Neural cell (in vitro differentiated cells): ENCODE results near the gene CACNA1H. TPM values are rescaled to one million over a fixed set of nuclear protein-coding genes. Genes with fewer than 3 reads are reported as not detected.

Source experiments
- H2AFZ ChIP-seq: fragments of 200-600, 300-800 bp; sonication (generic), shearing (Covaris generic); 2 replicates; pipeline ENCODE4 v1.6.0; 2014; ENCODE audit warnings: low read depth, mild to moderate bottlenecking, antibody characterized with exemption, low read length, moderate library complexity
- H3F3A ChIP-seq: fragments of 200-600 bp; shearing (Covaris generic); 2 replicates; pipeline ENCODE4 v1.6.1; 2016; ENCODE audit warnings: mild to moderate bottlenecking, moderate library complexity, mixed read lengths, antibody characterized with exemption, low read length; ENCODE audit not compliant: insufficient read depth, poor library complexity, severe bottlenecking
- H3K27ac ChIP-seq: fragments of 200-600, 300-800 bp; sonication (generic), shearing (Covaris generic); 2 replicates; pipeline ENCODE4 v1.5.1; 2014; ENCODE audit warnings: mild to moderate bottlenecking, low read length, moderate library complexity
- H3K27me3 ChIP-seq: fragments of 300-800, 200-600 bp; sonication (generic), shearing (Covaris generic); 2 replicates; pipeline ENCODE4 v1.6.0; 2014; ENCODE audit warnings: mild to moderate bottlenecking, low read depth, low read length, moderate library complexity; ENCODE audit not compliant: insufficient read depth
- H3K36me3 ChIP-seq: fragments of 300-800, 200-600 bp; sonication (generic), shearing (Covaris generic); 2 replicates; pipeline ENCODE4 v1.5.1; 2014; ENCODE audit warnings: mild to moderate bottlenecking, antibody characterized with exemption, low read length, moderate library complexity; ENCODE audit not compliant: insufficient read depth
- H3K4me2 ChIP-seq: fragments of 300-800, 200-600 bp; sonication (generic), shearing (Covaris generic); 2 replicates; pipeline ENCODE4 v1.6.0; 2014; ENCODE audit warnings: mild to moderate bottlenecking, low read length
- H3K4me3 ChIP-seq: fragments of 300-800, 200-600 bp; sonication (generic), shearing (Covaris generic); 2 replicates; pipeline ENCODE4 v1.5.1; 2014; ENCODE audit warnings: mild to moderate bottlenecking, low read length, moderate library complexity
- H3K79me2 ChIP-seq: fragments of 200-600 bp; shearing (Covaris generic); replicated peaks from 2 replicates; pipeline ENCODE4 v1.6.0; 2014; ENCODE audit warnings: mild to moderate bottlenecking, low read length, moderate library complexity; ENCODE audit not compliant: insufficient read depth
- H3K9ac ChIP-seq: fragments of 300-800, 200-600 bp; sonication (generic), shearing (Covaris generic); 2 replicates; pipeline ENCODE4 v1.6.1; 2016; ENCODE audit warnings: mild to moderate bottlenecking, low read length, mixed read lengths
- H3K9me2 ChIP-seq: fragments of 200-600 bp; shearing (Covaris generic); 2 replicates; pipeline ENCODE4 v1.6.1; 2016; ENCODE audit warnings: mild to moderate bottlenecking, low read length, mixed read lengths; ENCODE audit not compliant: insufficient read depth
- H3K9me3 ChIP-seq: fragments of 200-600, 300-800 bp; sonication (generic), shearing (Covaris generic); 2 replicates; pipeline ENCODE4 v1.6.1; 2016; ENCODE audit warnings: mild to moderate bottlenecking, mixed run types, low read length, moderate library complexity, mixed read lengths
- H4K20me1 ChIP-seq: fragments of 200-600 bp; shearing (Covaris generic); 2 replicates; pipeline ENCODE4 v1.6.1; 2016; ENCODE audit warnings: mild to moderate bottlenecking, mixed run types; ENCODE audit not compliant: insufficient read depth
- EP300 ChIP-seq: fragments of 450-650 bp; conservative IDR thresholded peaks from 2 replicates; pipeline ENCODE4 v1.6.1; 2014; ENCODE audit warnings: antibody characterized with exemption, mild to moderate bottlenecking, moderate library complexity; ENCODE audit not compliant: poor library complexity, severe bottlenecking
- EZH2 ChIP-seq: fragments of 200-600, 300-800 bp; shearing (Covaris generic), sonication (generic); IDR thresholded peaks from 2 replicates; pipeline ENCODE4 v1.6.1; 2014; ENCODE audit warnings: antibody characterized with exemption, low read length, borderline replicate concordance, mild to moderate bottlenecking; ENCODE audit not compliant: insufficient read depth, poor library complexity, severe bottlenecking
- MXI1 ChIP-seq: fragments of 450-650 bp; conservative IDR thresholded peaks from 2 replicates; pipeline ENCODE4 v1.6.1; 2014; ENCODE audit warnings: antibody characterized with exemption, mild to moderate bottlenecking; ENCODE audit not compliant: poor library complexity, severe bottlenecking
- POLR2AphosphoS5 ChIP-seq: IDR thresholded peaks from 2 replicates; pipeline ENCODE4 v1.6.1; 2012
- RAD21 ChIP-seq: fragments of 450-650 bp; conservative IDR thresholded peaks from 2 replicates; pipeline ENCODE4 v1.6.1; 2014; ENCODE audit warnings: antibody characterized with exemption, mild to moderate bottlenecking, moderate library complexity
- SMC3 ChIP-seq: fragments of 450-650 bp; conservative IDR thresholded peaks from 2 replicates; pipeline ENCODE4 v1.6.1; 2014; ENCODE audit warnings: antibody characterized with exemption, mild to moderate bottlenecking, moderate library complexity; ENCODE audit not compliant: poor library complexity
- TAF1 ChIP-seq: IDR thresholded peaks from 2 replicates; pipeline ENCODE4 v1.6.1; 2012; ENCODE audit warnings: low read depth
- polyA plus RNA-seq: library from polyadenylated mRNA; depleted of rRNA; stranded (reverse); fragments of >200 nt; gene quantifications from 2 replicates; pipeline ENCODE4 v1.2.3, GENCODE V29; 2014
- TF ChIP-seq, protein P1 (sequence below): fragments of 450-650 bp; IDR thresholded peaks from 2 replicates; pipeline ENCODE4 v1.5.1; 2014; ENCODE audit warnings: antibody characterized with exemption, mild to moderate bottlenecking, moderate library complexity; ENCODE audit not compliant: poor library complexity, severe bottlenecking
- TF ChIP-seq, protein P2 (sequence below): IDR thresholded peaks from 2 replicates; pipeline ENCODE4 v1.6.1; 2012; ENCODE audit warnings: borderline replicate concordance

The CACNA1H gene
- polyA plus RNA-seq, 1 donor from 2014 or later = 27.7 TPM

DNA sequence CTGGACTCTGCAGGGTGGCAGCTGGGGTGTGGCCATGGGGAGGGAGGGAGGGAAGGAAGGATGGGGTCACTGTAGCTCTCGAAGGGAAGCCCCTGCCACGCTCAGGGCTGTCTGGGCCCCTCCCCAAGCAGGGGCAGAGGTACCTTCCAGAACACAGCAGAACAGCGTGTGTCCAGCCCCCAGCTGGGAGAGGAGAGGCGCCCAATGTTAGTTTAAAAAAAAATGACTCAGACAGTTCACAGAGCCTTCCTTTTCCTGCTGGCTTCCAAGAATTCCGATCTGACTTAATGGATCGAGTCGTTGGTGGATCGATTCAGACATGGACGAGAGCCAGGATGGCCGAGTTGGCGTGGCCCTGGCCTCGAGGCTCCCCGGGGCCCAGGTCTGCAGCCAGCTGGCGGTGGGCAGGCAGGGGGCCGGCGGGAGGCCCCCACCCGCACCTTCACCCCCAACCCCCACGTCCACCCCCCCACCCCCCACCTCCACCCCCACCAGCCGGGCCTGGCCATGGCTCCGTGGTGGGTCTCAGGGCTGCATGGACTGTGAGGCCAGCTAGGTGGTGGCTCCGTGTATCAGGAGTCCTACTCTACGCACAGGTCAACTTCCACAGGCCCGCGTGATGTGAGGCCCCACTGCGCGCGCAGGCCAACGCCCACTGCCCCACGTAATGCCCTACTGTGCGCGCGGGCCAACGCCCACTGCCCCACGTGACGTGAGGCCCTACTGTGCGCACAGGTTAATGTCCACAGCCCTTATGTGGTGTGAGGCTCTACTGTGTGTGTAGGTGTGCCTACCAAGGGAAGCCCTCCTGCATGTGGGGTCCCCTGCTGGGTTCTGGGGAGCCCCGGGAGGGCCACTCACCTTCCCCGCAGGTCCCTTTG is 21.8 kb downstream of the CACNA1H start:
- H3K4me2 ChIP-seq = no peak overlapping the region
- no peaks in the 10 kb centered on the region for H3K9me3 ChIP-seq
- H4K20me1 ChIP-seq = no peaks in the 10 kb centered on the region
- H2AFZ ChIP-seq = no peak overlapping the region
- H3K4me3 ChIP-seq = no peak overlapping the region
- no peaks in the 10 kb centered on the region for H3K9me2 ChIP-seq
- H3K27ac ChIP-seq = no peak overlapping the region
- H3K79me2 ChIP-seq = no peaks in the 10 kb centered on the region
- H3K9ac ChIP-seq = no peak overlapping the region
- H3K36me3 ChIP-seq = no peaks in the 10 kb centered on the region
- no peak for TF ChIP-seq EZH2
- TF ChIP-seq EP300 = no peak
- TF ChIP-seq, protein P1, sequence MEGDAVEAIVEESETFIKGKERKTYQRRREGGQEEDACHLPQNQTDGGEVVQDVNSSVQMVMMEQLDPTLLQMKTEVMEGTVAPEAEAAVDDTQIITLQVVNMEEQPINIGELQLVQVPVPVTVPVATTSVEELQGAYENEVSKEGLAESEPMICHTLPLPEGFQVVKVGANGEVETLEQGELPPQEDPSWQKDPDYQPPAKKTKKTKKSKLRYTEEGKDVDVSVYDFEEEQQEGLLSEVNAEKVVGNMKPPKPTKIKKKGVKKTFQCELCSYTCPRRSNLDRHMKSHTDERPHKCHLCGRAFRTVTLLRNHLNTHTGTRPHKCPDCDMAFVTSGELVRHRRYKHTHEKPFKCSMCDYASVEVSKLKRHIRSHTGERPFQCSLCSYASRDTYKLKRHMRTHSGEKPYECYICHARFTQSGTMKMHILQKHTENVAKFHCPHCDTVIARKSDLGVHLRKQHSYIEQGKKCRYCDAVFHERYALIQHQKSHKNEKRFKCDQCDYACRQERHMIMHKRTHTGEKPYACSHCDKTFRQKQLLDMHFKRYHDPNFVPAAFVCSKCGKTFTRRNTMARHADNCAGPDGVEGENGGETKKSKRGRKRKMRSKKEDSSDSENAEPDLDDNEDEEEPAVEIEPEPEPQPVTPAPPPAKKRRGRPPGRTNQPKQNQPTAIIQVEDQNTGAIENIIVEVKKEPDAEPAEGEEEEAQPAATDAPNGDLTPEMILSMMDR = no peak
- no peak for TF ChIP-seq SMC3
- TF ChIP-seq, protein P2, sequence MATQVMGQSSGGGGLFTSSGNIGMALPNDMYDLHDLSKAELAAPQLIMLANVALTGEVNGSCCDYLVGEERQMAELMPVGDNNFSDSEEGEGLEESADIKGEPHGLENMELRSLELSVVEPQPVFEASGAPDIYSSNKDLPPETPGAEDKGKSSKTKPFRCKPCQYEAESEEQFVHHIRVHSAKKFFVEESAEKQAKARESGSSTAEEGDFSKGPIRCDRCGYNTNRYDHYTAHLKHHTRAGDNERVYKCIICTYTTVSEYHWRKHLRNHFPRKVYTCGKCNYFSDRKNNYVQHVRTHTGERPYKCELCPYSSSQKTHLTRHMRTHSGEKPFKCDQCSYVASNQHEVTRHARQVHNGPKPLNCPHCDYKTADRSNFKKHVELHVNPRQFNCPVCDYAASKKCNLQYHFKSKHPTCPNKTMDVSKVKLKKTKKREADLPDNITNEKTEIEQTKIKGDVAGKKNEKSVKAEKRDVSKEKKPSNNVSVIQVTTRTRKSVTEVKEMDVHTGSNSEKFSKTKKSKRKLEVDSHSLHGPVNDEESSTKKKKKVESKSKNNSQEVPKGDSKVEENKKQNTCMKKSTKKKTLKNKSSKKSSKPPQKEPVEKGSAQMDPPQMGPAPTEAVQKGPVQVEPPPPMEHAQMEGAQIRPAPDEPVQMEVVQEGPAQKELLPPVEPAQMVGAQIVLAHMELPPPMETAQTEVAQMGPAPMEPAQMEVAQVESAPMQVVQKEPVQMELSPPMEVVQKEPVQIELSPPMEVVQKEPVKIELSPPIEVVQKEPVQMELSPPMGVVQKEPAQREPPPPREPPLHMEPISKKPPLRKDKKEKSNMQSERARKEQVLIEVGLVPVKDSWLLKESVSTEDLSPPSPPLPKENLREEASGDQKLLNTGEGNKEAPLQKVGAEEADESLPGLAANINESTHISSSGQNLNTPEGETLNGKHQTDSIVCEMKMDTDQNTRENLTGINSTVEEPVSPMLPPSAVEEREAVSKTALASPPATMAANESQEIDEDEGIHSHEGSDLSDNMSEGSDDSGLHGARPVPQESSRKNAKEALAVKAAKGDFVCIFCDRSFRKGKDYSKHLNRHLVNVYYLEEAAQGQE = no peak
- TF ChIP-seq POLR2AphosphoS5 = no peak
- TF ChIP-seq RAD21 = no peak
- no peak for TF ChIP-seq MXI1
- no peak for TF ChIP-seq TAF1
- H3F3A ChIP-seq = no peaks in the 10 kb centered on the region
- no peaks in the 10 kb centered on the region for H3K27me3 ChIP-seq

DNA sequence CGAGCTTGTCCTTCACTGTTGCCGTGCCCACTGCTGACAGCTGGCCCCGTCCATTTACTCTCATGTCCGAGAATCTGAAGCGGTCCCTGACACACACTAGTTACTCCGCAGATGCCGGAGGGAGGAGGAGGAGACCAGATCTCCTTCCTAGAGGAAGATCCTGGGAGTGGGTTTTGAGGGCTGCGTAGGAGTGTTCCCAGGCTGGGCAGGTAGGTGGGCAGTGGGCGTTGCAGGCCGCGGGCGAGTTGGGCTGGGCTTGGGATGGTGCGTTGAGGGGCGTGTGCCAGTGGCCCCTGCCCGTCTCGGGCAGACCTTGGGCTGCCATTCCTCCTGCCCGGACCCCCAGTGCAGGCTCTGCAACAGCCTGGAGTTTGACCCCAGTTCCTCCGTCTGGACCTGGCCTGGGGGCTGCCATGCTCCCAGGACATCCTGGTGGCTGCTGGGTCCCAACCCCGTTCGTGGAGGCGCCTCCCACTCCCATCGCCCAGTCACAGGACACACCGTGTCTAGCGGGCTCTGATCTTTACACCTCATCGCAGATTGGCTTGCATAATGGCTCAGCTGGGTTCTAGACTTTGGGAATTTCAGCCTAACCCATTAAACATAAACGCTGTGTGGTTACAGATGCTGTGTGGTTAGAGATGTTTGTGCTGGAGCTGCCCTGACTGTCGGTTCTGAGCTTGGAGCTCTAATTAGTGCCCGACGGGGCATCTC is 22.8 kb downstream of the CACNA1H start:
- H3K27me3 ChIP-seq = no peaks in the 10 kb centered on the region
- no peak overlapping the region for H3K4me2 ChIP-seq
- no peaks in the 10 kb centered on the region for H4K20me1 ChIP-seq
- no peaks in the 10 kb centered on the region for H3F3A ChIP-seq
- H3K36me3 ChIP-seq = no peaks in the 10 kb centered on the region
- no peak overlapping the region for H3K27ac ChIP-seq
- no peak overlapping the region for H3K9ac ChIP-seq
- TF ChIP-seq RAD21 (no peak), POLR2AphosphoS5 (no peak), SMC3 (no peak), EZH2 (no peak), TAF1 (no peak), MXI1 (no peak), EP300 (no peak)
- TF ChIP-seq, protein P2 = no peak
- TF ChIP-seq, protein P1 = no peak
- no peaks in the 10 kb centered on the region for H3K79me2 ChIP-seq
- no peak overlapping the region for H3K4me3 ChIP-seq
- H2AFZ ChIP-seq = no peak overlapping the region
- no peaks in the 10 kb centered on the region for H3K9me2 ChIP-seq
- no peaks in the 10 kb centered on the region for H3K9me3 ChIP-seq
